GM10248 (cell line): ENCODE data around the gene PGAP2.

ENCODE experiments used
- CTCF ChIA-PET: fragments of 300-600 bp; sonication (Branson Sonifier 250); formaldehyde crosslinking; extraction: SDS; loops from one replicate; lab custom pipeline; 2021; ENCODE audit warnings: antibody characterized with exemption; lab: Yijun Ruan, JAX
- POLR2A ChIA-PET: fragments of 350-650 bp; sonication (Branson Sonifier 250); formaldehyde crosslinking; extraction: SDS; loops from one replicate; lab custom pipeline; 2020; ENCODE audit warnings: antibody characterized with exemption; lab: Yijun Ruan, JAX
- DNase-seq: peaks from one replicate; pipeline ENCODE4 v3.0.0; 2012; ENCODE audit errors: extremely low spot score
- CTCF ChIP-seq: IDR thresholded peaks from 2 replicates; pipeline ENCODE4 v1.5.1; 2012; ENCODE audit warnings: mild to moderate bottlenecking, low read depth; ENCODE audit errors: extremely low read depth, missing control alignments, control extremely low read depth

The PGAP2 gene

GRCh38 chr11:3823303-3823702, 14.9 kb downstream of the PGAP2 start:
- no peak for DNase-seq
- ChIA-PET CTCF (interaction anchor here (0.9 to 2.6 kb wide), 8 partner anchors 9 to 250 kb away, joined by 3 to 15 read pairs (median 4); partner anchors contain the start of genes PGAP2 and RHOG), POLR2A (interaction anchor here (0.6 to 0.7 kb wide), 2 partner anchors 55 to 235 kb away, joined by 3 read pairs; no protein-coding TSS in a partner anchor)
- no peak for TF ChIP-seq CTCF

- CTCF ChIA-PET, result interaction anchor here (0.9 to 3.3 kb wide), 11 partner anchors 11 to 249 kb away, joined by 3 to 28 read pairs (median 6); partner anchors contain the start of genes PGAP2 and RHOG
- DNase-seq, result no peak
- TF ChIP-seq CTCF, result no peak
- POLR2A ChIA-PET, result interaction anchor here (1.3 kb wide), 1 partner anchor 16 kb away, joined by 3 read pairs; the partner anchor contains the start of gene RHOG
These were observed 15.6 kb downstream of the PGAP2 start for GRCh38 chr11:3823762-3824506.

- peak; percentile 71 for TF ChIP-seq CTCF
- ChIA-PET POLR2A (interaction anchor here (0.6 to 1.3 kb wide), 2 partner anchors 15 to 260 kb away, joined by 3 read pairs; partner anchors contain the start of gene RHOG), CTCF (interaction anchor here (0.9 to 3.8 kb wide), 12 partner anchors 9 to 604 kb away, joined by 3 to 28 read pairs (median 3); partner anchors contain the start of genes RHOG and STIM1)
- peak; percentile 83 for DNase-seq
These were observed 16.5 kb downstream of the PGAP2 start for GRCh38 chr11:3824714-3825472.

- no peak for TF ChIP-seq CTCF
- CTCF ChIA-PET, result interaction anchor here (0.9 to 3.8 kb wide), 12 partner anchors 8 to 603 kb away, joined by 3 to 28 read pairs (median 3); partner anchors contain the start of genes RHOG and STIM1
- POLR2A ChIA-PET, result interaction anchor here (0.6 to 1.3 kb wide), 2 partner anchors 15 to 259 kb away, joined by 3 read pairs; partner anchors contain the start of gene RHOG
- DNase-seq, result no peak
These were observed 17.3 kb downstream of the PGAP2 start for GRCh38 chr11:3825473-3826154.

- no peak for DNase-seq
- POLR2A ChIA-PET, result no interaction called here
- TF ChIP-seq CTCF, result no peak
- CTCF ChIA-PET, result interaction anchor here (1.0 to 3.8 kb wide), 7 partner anchors 9 to 246 kb away, joined by 4 to 27 read pairs (median 5); partner anchors contain the start of genes PGAP2, RHOG and STIM1
These were observed 18.4 kb downstream of the PGAP2 start for GRCh38 chr11:3826721-3827120.
